GM11168 (cell line): ENCODE data around the gene TANC1.
"Not testable (repeated sequence)": the region's sequence is repeated elsewhere in the genome, so short reads cannot be mapped to it uniquely, and the experiment has no call there.

Source experiments
- in situ Hi-C: fragments of 300-500 bp; cut with MboI; formaldehyde crosslinking; loops from one replicate; pipeline ENCODE4 v1.12.0; 2022; ENCODE audit warnings: low sequenced_read_pairs; ENCODE audit not compliant: unreplicated experiment

TANC1 gene

GRCh38 chr2:159022019-159022418, 53.6 kb downstream of the TANC1 start:
- in situ Hi-C loops = no loop called here

DNA sequence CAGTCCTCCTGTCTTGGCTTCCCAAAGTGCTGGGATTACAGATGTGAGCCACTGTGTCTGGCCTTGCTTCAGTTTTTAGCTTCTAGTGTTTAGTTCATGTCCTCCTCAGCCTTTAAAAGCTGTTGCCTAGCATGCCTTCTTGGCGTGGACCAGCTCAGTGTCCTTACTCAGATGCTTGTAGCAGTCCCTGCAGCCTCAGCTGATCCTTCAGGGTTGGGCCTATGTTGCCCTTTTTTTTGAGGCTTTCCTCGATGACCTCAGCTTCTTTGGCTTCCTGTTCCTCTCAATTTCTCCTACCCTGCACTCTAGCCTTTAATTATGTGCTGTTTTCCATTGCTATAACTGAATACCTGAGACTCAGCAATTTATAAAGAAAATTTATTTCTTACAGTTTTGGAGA, 57.7 kb downstream of the TANC1 start:
- in situ Hi-C loops = no loop called here

DNA sequence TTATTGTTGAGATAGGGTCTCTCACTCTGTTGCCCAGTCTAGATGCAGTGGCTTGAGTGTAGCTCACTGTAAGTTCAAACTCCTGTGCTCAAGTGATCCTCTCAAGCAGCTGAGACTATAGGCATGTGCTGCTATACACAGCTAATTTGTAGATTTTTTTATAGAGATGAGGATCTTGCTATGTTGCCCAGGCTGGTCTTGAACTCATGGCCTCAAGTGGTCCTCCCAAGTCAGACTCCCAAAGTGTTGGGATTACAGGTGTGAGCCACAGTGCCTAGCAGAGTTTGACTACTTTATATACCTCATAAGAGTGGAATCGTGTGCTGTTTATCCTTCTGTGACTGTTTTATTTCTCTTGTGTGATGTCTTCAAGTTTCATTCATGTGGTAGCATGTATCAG, 60.3 kb downstream of the TANC1 start:
- in situ Hi-C loops = no loop called here

DNA sequence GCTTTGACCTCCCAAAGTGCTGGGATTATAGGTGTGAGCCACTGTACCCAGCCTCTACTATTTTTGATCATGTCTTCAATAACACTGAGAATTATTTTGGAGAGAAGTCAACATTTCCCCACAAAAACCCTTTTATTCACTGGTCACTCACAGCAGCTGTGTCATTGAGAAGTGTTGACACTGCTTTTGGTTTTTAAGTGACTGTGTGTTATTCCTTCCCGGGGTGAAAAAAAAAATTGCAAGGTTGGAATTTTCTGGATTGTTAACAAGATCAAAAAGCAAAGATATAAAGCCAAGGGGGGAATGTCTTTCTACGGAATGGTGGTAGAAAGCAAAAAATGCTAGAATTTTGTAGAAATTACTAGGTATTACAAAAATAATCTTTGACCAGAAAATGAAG, 61.5 kb downstream of the TANC1 start:
- in situ Hi-C loops = no loop called here

DNA sequence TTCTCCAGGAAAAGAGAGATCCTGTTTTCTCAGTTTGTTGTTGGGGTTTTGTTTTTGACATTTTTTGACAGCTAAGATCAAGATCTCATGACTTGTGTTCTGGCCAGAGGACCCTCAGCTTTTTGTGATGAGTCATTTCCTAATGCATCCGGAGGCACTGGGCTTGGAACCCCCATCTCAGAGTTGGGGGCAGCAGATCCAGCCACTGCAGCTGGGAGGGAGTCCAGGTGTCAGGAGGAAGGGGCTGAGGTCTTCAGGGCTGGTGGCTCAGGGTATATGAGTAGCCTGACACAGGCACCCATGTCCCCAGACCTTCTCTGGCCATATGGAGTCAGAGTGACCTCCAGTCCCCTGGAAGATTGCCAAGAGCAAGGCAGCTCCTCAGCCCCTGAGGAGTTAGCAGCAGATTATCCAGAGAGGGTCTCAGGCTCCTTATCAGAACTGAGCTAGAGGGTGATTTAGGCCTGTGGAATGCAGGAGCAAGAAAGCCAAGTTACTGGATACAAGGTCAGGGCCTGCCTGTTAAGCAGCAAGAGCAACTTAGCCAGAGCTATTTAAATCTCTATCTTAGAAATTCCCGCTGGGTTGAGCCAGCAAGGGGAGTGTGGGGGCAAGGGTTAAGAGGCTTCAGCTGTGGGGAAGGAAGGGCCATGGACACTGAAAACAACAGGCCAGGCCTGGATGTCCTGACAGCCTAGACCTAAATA, 62.4 kb downstream of the TANC1 start:
- in situ Hi-C loops = no loop called here

DNA sequence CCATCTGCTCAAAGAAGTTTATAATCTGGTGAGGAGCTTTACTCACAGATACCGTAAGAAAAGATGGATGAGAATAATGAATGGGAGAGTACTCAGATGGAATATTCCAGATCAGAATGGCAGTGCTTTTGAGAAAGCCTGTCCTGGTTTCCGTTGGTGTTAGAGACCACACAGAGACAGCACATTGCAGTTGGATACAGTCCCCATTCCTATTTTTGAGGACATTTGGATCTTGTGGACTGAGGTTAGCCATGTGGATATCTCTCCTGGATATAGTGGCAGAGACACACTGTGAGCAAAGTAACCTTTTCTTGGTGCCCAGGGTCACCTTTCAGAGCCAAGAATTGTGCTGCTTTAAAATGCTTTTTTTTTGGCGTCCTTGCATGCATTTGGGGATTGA, 63.7 kb downstream of the TANC1 start:
- in situ Hi-C loops = no loop called here

DNA sequence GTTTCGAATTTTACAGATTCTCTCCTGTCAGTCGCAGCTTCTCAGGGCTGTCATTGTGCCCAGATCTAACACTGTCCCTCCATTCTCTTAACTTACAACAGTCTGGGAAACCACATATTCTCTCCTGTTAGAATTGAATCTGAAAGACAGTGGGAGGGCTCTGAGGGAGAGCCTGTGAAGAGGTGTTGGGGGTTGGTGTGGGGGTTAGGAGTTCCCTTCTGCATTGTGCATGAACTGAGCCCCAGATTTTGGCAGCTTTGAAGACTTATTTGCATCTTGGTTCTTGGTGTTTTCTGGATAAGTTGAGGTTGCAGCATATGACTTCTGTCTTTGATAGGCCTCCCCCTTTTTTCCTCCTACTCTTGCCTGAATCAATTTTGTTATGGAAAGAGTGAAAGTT, 64.1 kb downstream of the TANC1 start:
- in situ Hi-C loops = no loop called here

DNA sequence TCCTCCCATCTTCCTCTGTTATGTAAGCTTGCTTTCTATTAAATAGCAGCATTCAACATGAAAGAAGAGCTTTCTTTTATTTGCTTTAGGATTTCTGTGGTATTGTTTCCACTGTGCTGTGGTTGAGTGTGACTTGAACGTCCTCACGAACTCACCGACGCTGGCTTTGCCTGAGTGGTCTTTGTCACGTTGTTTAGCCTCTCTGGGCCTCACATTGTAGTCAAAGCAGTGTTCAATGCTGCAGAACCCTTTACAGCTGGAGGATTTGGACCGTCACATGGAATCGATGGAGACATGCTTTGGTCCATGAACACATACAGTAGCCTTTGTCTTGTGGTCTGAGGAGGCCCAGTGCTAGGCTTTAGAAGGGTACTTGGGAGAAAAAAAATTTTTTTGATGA, 66.3 kb downstream of the TANC1 start:
- in situ Hi-C loops = no loop called here

- in situ Hi-C loops = no loop called here
Measured at GRCh38 chr2:159035790-159036411, 67.5 kb downstream of the TANC1 start.

GRCh38 chr2:159036461-159036860, 68.0 kb downstream of the TANC1 start:
- in situ Hi-C loops = not testable (repeated sequence)

DNA sequence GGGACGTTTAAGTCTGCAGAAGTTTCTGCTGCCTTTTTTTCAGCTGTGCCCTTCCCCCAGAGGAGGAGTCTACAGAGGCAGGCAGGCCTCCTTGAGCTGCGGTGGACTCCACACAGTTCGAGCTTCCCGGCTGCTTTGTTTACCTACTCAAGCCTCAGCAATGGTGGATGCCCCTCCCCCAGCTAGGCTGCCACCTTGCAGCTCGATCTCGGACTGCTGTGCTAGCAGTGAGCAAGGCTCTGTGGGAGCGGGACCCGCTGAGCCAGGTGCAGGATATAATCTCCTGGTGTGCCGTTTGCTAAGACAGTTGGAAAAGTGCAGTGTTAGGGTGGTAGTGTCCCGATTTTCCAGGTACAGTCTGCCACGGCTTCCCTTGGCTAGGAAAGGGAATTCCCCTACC, 72.9 kb downstream of the TANC1 start:
- in situ Hi-C loops = not testable (repeated sequence)

DNA sequence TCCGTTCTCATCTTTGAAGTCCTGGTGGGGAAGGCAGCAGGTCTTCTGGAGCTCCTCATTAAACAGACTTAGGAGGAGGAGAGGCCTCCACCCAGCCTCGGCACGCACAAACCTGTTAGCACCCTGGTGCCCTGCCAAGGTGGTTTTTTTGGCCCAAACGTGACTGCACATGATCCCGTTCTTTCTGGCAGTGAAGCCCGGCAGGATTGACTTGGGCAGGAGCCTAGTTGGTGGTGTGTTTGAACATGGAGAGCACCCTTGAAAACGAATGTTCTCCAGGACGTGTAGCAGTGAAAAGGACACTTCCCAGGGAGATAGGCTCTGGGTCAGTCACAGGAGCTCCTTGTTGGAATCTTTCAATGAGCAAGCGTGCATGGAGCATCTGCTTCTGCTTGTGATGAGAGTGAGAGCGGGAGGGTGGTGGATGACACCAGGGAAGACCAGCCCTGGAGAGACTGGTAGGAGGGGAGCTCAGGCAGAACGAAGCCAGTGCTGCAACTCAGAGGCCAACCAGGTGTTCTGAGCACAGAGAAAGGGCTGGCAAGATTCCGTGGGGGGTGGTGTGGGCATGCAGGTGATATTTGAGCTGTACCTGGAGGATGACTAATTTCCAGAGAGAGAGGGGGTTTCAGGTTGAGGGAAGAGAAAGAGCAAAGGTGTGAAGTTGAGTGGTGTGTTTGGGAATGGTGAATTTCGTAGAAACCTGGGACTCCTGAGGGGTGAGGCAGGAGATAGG, 73.8 kb downstream of the TANC1 start:
- in situ Hi-C loops = no loop called here

DNA sequence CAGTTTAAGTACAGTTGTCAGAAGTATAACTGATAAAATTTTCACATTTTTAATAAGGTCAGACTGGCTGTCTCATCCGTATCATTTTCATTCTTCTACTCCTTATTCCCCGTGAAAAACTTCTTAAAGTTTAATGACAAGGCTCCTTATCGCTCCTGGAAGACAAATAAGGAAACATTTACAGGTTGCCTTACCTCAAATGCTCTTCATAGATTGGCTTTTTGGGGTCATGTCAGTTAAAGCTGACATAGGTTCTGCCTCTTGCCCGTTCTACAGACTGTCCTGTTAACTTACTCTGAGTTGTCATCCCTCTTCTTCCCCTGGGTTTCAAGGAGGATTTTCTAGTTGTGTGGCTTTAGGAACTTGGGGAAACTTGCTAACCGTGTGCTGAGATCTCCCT, 75.3 kb downstream of the TANC1 start:
- in situ Hi-C loops = no loop called here

DNA sequence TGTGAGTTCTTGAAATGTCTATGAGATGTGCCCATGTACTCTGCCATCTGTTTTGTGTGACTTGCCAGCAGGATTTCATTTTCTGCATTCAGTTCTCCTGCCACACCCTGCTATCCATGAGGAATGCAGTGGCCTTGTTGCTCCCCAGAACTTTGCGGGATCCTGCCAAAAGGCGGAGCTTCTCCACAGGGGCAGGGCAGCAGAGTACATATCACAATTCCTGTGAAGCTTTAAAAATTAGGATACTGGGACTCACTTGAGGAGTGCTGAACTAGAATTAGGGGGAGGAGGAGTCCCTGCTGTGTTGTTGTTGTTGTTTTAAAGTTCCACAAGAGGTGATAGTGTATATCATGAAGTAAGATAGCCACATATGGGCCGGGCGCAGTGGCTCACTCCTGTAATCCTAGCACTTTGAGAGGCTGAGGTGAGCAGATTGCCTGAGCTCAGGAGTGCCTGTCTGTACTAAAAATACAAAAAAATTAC, 76.4 kb downstream of the TANC1 start:
- in situ Hi-C loops = no loop called here

GRCh38 chr2:159045545-159046454, 77.4 kb downstream of the TANC1 start:
- in situ Hi-C loops = no loop called here

DNA sequence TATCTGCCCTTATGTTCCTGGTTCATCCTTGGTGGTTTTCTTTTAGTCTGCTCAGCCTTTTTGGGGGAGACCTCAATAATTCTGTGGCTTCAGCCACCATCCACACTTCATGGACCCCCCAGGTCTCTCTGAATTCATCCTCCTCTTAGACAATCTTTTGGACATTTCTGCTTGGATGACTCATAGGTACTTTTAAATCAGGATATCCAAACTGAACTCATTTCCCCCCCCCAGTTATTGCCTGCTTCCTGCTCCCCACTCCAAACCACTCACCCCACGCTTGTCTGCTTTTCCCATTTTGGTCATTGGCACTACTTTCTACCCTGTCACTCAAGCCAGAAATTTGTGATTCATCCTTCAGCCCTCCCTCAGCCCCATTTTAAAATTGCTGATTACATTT, 78.5 kb downstream of the TANC1 start:
- in situ Hi-C loops = no loop called here

DNA sequence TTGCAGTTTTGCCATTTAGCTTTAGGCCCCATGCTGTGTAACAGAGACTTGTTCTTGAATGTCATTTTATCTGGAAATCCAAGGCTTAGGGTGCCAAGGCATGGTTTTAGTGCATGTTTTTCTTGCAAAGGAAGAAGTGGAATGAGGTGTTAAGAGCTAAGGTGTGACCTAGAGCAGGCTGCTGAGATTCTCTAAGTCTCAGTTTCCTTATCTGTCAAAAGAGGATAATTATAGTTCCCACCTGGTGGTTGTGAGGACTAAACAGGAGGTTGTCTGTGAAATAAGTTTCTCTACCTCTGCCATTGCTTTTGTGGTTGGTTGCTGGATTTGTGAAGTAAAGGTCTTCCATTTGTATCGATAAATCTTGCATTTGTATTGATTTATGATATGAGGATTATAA, 82.0 kb downstream of the TANC1 start:
- in situ Hi-C loops = no loop called here

- in situ Hi-C loops = no loop called here
Measured at GRCh38 chr2:159051133-159051532, 82.7 kb downstream of the TANC1 start.

DNA sequence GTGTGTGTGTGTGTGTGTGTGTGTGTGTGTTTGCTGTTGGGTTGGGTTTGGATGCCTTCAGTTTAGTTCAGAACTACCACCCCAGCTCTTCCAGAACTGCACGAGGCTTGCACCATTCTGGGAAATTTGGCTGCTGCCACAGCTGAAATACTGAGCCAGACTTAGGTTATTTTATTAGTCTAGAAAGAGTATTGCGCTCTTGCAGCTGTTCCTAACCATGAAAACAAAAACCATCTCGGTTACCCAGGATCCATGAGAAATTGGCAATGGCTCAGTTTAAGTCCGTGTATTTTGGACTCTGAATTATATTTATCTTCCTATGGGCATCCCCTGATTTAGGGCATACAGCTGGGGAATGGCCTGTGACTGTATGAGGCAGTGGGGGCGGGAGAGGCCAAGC, 83.2 kb downstream of the TANC1 start:
- in situ Hi-C loops = no loop called here

DNA sequence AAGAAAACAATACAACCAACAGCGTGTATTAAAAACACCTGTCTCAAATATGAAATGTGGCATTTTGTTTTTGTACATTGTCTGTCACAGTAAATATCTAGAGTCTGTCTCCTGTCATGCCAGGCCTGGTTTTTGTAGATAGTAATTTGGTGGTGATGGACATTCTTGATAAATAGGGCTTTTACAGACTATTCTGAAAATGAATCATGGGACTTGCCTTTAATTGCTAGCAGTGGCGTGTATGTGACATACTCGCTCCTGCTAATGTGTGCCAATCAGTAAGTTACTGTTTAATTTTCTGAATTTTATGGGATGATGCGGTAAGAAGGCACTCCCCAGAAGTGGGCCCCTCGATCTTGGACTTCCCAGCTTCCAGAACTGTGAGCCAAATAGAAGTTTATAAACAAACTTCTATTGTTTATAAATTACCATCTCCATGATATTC, 83.7 kb downstream of the TANC1 start:
- in situ Hi-C loops = no loop called here
